ENCODE data around the gene PHLDB2.

The PHLDB2 gene

DNA sequence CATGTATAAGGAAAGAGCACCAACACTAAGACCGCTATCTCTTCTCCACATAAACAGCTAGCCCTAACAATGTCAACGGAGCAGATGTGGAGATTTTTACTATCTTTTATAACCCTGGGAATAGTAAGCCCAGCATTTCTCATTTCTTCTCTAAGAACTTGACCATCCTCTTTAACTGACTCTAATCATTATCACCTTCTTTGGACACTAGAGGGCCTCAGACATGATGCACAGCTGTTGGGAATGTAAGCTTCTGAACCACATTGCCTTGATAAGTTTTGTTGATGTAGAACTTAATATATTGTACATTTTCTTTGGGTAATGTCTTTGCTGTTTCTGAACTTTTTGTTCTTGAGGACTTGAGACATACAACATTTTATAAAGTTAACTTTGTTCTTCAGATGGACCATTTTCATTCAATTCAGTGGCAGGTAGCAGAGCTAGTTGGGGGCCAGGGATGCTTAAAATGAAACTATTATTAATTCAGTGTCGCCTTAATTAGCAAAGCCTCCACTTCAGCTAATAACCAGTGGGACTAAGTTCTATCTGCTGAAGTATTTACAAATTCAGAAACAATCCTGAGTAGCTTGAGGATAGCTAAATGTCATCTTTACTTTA lies 130.1 kb downstream of the PHLDB2 start:
- no peak overlapping the region for H3K4me3 ChIP-seq (ENCODE audit: low read depth, low read length)
- POLR2A ChIA-PET: interaction anchor here (1.4 kb wide), 1 partner anchor 11 kb away, joined by 4 read pairs; the partner anchor contains the start of gene ABHD10
- TF ChIP-seq, protein P1, sequence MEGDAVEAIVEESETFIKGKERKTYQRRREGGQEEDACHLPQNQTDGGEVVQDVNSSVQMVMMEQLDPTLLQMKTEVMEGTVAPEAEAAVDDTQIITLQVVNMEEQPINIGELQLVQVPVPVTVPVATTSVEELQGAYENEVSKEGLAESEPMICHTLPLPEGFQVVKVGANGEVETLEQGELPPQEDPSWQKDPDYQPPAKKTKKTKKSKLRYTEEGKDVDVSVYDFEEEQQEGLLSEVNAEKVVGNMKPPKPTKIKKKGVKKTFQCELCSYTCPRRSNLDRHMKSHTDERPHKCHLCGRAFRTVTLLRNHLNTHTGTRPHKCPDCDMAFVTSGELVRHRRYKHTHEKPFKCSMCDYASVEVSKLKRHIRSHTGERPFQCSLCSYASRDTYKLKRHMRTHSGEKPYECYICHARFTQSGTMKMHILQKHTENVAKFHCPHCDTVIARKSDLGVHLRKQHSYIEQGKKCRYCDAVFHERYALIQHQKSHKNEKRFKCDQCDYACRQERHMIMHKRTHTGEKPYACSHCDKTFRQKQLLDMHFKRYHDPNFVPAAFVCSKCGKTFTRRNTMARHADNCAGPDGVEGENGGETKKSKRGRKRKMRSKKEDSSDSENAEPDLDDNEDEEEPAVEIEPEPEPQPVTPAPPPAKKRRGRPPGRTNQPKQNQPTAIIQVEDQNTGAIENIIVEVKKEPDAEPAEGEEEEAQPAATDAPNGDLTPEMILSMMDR (IDR thresholded peaks at IDR 0.05; ENCODE audit: insufficient read depth, low read length, missing control alignments): peak; percentile 70
- peak; percentile 49 for DNase-seq (ENCODE audit: low read depth, low spot score)
- CTCF ChIA-PET: interaction anchor here (0.7 to 9.1 kb wide), 30 partner anchors 10 to 411 kb away, joined by 3 to 219 read pairs (median 4); partner anchors contain the start of genes ABHD10, PHLDB2, TAGLN3 and TMPRSS7

- no peak for DNase-seq (ENCODE audit: low read depth, low spot score)
- POLR2A ChIA-PET: no interaction called here
- TF ChIP-seq, protein P1 (IDR thresholded peaks at IDR 0.05; ENCODE audit: insufficient read depth, low read length, missing control alignments): no peak
- no peak overlapping the region for H3K4me3 ChIP-seq (ENCODE audit: low read depth, low read length)
- CTCF ChIA-PET: interaction anchor here (0.9 to 9.1 kb wide), 8 partner anchors 7 to 277 kb away, joined by 3 to 219 read pairs (median 44); partner anchors contain the start of gene TAGLN3
Measured at GRCh38 chr3:111993038-111993437, 134.0 kb downstream of the PHLDB2 start.

DNA sequence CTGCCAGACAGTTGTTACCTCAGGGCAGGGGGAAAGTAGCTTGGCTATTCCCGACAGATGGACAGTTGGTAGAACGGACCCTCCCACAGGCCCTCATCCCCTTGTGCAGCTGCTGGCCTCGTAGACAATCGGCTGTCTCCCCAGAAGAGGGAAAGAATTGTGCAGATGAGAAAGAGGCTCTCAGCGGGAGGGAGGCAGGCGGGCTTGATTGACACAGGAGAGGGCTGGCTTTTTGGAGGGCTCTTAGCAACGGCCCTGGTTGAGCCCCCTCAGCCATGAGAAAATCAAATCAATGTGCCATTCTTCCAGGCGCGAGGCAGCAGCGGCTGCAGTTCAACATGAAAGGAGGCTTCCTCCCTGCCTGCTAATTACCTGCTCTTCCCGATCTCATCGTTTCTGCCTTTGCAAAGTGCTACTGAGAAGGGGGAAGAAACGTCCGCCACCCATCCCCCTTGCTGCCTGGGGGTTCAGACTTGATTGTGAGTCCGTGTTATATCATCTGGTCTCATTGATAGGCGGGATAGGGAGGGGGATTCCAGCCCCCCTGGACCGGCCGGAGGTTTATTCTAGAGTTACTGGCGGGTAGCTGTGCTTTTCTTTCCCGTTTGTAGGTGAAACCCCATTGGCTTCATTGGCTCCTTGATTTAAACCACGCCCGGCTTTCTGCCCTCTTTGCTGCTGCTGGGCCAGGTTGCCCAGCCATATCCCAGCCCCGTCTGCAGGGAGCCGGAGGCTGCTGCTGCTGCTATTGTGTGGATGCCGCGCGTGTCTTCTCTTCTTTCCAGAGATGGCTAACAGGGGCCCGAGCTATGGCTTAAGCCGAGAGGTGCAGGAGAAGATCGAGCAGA lies 139.8 kb downstream of the PHLDB2 start, which contains the start of gene TAGLN3:
TAGLN3 (plus strand) TSS at position 287 of the 848 bp plus-strand sequence; CDS start at position 788, 501 bp downstream.
- peak within 1 kb of the TSS; percentile 47 for H3K4me3 ChIP-seq (ENCODE audit: low read depth, low read length)
- no peak for DNase-seq (ENCODE audit: low read depth, low spot score)
- POLR2A ChIA-PET: no interaction called here
- TF ChIP-seq, protein P1 (IDR thresholded peaks at IDR 0.05; ENCODE audit: insufficient read depth, low read length, missing control alignments): no peak
- CTCF ChIA-PET: interaction anchor here (0.5 to 10.8 kb wide), 10 partner anchors 9 to 283 kb away, joined by 3 to 134 read pairs (median 5); no protein-coding TSS in a partner anchor

DNA sequence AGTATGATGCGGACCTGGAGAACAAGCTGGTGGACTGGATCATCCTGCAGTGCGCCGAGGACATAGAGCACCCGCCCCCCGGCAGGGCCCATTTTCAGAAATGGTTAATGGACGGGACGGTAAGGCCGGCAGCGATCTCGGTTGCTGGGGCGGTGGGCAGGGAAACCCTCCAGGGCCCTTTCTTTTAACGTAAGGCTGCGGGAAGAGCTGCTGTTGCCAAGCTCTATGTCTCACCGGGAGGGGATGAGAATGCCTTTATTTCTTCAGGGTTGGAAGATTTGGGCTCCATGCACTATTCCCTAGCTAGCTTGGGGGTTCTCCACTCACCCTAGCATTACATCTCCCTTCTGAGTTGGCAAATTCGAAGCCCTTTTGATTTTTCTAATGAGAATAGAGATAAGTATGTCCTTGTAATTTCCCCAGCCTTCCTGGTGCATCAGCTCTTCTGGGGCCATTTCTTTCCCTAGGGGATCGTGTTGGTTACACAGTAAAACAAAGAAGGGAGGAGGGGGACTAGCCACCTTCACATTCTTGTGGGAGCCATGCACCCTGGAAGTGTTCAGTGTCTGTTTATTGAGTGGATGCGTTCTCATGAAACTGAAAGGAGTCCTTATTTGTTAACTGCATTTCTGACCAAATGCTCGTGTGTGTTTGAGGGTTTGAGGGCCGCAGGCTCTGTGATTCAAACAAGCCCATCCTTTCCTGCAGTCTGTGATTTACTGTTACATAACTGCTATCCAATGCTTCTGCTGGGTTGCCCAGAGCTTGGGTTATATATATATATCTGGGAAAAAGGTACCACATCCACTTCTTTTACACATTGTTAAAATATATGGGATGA lies 140.6 kb downstream of the PHLDB2 start:
- ChIA-PET POLR2A (no interaction called here), CTCF (interaction anchor here (0.5 to 10.8 kb wide), 9 partner anchors 9 to 284 kb away, joined by 3 to 134 read pairs (median 4); no protein-coding TSS in a partner anchor)
- DNase-seq (ENCODE audit: low read depth, low spot score): no peak
- peak overlapping the region; percentile 47 for H3K4me3 ChIP-seq (ENCODE audit: low read depth, low read length)
- TF ChIP-seq, protein P1 (IDR thresholded peaks at IDR 0.05; ENCODE audit: insufficient read depth, low read length, missing control alignments): no peak

GRCh38 chr3:112000367-112000771 lies 141.3 kb downstream of the PHLDB2 start:
- POLR2A ChIA-PET: no interaction called here
- DNase-seq (ENCODE audit: low read depth, low spot score): no peak
- CTCF ChIA-PET: interaction anchor here (0.8 to 10.8 kb wide), 7 partner anchors 8 to 283 kb away, joined by 3 to 134 read pairs (median 6); no protein-coding TSS in a partner anchor
- no peak overlapping the region for H3K4me3 ChIP-seq (ENCODE audit: low read depth, low read length)
- TF ChIP-seq, protein P1 (IDR thresholded peaks at IDR 0.05; ENCODE audit: insufficient read depth, low read length, missing control alignments): no peak

Measured in AG04449 (cell line).